Stomach (tissue), 4 donors: ENCODE data around the gene LACTB.

ENCODE experiments used
- CTCF ChIP-seq, 7 experiments: fragments of 450-650 bp in 4 of 7; fragments of 200-600 bp in 3 of 7; sonication (generic) in 3 of 7; IDR thresholded peaks; one replicate each; pipeline ENCODE4 v1.5.1; 2016 to 2019; ENCODE audit warnings: antibody characterized with exemption in 7 of 7, control low read depth in 2 of 7, mild to moderate bottlenecking in 1 of 7
- EP300 ChIP-seq: sonication (generic); formaldehyde crosslinking; IDR thresholded peaks from one replicate; pipeline ENCODE4 v1.6.1; 2017; ENCODE audit warnings: antibody characterized with exemption
- POLR2AphosphoS5 ChIP-seq, 3 donors: sonication (generic); formaldehyde crosslinking; IDR thresholded peaks; one replicate each; pipeline ENCODE4 v1.6.1; 2016; ENCODE audit warnings: antibody characterized with exemption in 3 of 3

GRCh38 chr15:63165166-63165859 is 43.7 kb downstream of the LACTB start:
- no peak for TF ChIP-seq EP300
- no peak for TF ChIP-seq POLR2AphosphoS5 (IDR thresholded peaks at IDR 0.05)
- no peak for TF ChIP-seq CTCF (IDR thresholded peaks at IDR 0.05)
